ENCODE data around the gene PDIA3. TPM values are rescaled to one million over a fixed set of nuclear protein-coding genes. Genes with fewer than 3 reads are reported as not detected.
"Not testable (repeated sequence)": the region's sequence is repeated elsewhere in the genome, so short reads cannot be mapped to it uniquely, and the experiment has no call there.

Gene PDIA3
- total and polyA plus RNA-seq, 8 donors = 130 to 290 (median 218) TPM

DNA sequence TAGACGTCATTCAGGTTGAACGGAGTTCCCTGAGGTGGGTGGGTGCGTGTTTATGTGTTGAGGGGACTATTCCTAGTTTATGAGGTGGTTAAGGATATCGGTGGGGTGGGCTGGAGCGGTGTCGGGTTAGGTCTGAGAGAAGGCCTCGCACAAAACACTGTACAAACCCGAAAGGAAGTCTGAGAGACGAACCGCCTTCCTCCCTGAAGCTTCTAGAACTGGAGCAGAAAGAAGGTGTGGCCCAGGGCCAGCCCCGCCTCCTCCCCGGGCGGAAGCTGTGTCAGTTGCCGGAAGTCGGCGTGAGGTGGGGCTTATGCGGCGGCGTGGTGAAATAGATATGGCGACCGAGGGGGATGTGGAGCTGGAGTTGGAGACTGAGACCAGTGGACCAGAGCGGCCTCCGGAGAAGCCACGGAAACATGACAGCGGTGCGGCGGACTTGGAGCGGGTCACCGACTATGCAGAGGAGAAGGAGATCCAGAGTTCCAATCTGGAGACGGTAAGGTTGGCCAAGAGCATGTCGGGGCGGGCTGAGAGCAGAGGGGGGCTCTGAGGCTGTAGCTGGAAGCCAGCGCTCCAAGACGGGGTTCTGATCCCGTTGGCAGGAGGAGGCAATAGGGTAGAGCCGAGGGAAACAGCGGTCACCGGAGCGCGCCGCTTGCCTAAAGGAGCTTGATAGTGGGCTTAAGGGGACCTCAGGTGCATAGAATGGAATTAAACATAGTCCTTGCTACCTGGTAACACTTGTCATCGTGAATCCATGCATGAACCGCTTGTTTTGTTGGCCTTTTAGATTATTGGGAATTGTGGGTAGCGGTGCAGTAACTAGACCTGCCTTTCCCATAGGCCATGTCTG lies 54.3 kb downstream of the PDIA3 start, which contains the start of gene HYPK:
Gene HYPK, plus strand, starts transcription at position 314 of the 856 bp plus-strand sequence. Its CDS starts 24 bp downstream, at position 338.
- intact Hi-C loops (cut with DNase I) = no loop called here
- no peak for FAIRE-seq

GRCh38 chr15:43802676-43803075 lies 56.4 kb downstream of the PDIA3 start:
- FAIRE-seq = not testable (repeated sequence)
- WGBS, 2 donors = 98 to 99% methylated on average over 7 of the region's 7 CpGs

More for the DNA sequence above, 54.3 kb downstream of the PDIA3 start, which contains the start of gene HYPK:
- 8 to 10% methylated on average over 44 of the region's 44 CpGs for WGBS, 2 donors
- peak within 1 kb of the TSS; percentile 67 to 89 (median 73) for H3K4me3 ChIP-seq
- H3K9me3 ChIP-seq = no peaks in the 10 kb centered on the region
- TF ChIP-seq CTCF (IDR thresholded peaks at IDR 0.05) = no peak
- H3K27ac ChIP-seq = peak within 1 kb of the TSS; percentile 60 to 98 (median 84)
- peaks cover 2 to 34% (median 7%) of the 10 kb centered on the region in 3 donors for H3K4me1 ChIP-seq
- DNase-seq (peak; percentile 89 to 97 (median 93)), ATAC-seq (peak; percentile 89 to 95 (median 90))
- H3K27me3 ChIP-seq = no peaks in the 10 kb centered on the region
- peaks cover 4 to 28% (median 5%) of the 10 kb centered on the region in 3 donors for H3K36me3 ChIP-seq

DNA sequence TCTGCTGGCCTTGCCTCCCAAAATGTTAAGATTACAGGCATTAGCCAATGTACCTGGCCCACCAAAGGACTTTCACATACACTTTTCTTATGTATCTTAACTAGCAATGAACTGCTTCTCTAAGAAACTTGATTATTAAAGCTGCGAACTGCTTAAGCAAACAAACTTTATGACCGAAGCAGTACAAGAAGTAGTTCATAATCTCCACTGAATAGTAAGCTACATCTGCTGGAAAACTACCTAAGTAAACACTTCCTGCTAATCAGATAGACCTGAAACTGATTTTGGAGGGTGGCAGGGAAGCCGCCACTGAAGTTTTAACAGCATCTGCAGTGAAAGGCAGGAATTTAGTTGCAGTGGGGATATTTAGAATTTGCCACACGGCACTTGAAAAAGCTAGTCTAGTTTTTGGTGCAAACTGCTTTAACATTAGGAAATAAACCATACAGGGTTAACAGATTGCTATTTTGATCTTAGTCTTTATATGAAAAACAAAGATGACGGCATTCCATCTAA lies 62.3 kb downstream of the PDIA3 start:
- intact Hi-C loops (cut with DNase I) = no loop called here
- H3K36me3 ChIP-seq = peaks cover 14 to 70% (median 32%) of the 10 kb centered on the region in 3 donors
- H3K4me3 ChIP-seq = no peak overlapping the region
- FAIRE-seq (no peak), ATAC-seq (no peak), DNase-seq (no peak)
- WGBS, 2 donors = 91 to 94% methylated on average over 5 of the region's 5 CpGs
- no peak for TF ChIP-seq CTCF (IDR thresholded peaks at IDR 0.05)
- H3K4me1 ChIP-seq = no peaks in the 10 kb centered on the region
- no peaks in the 10 kb centered on the region for H3K9me3 ChIP-seq
- no peaks in the 10 kb centered on the region for H3K27me3 ChIP-seq
- no peak overlapping the region for H3K27ac ChIP-seq

More at GRCh38 chr15:43802676-43803075, 56.4 kb downstream of the PDIA3 start:
- H3K4me1 ChIP-seq = peaks cover 0 to 32% (median 7%) of the 10 kb centered on the region in 3 donors
- H3K27ac ChIP-seq; H3K9me3 ChIP-seq; H3K4me3 ChIP-seq; H3K27me3 ChIP-seq; intact Hi-C loops (cut with DNase I); DNase-seq; ATAC-seq: not testable (repeated sequence)
- H3K36me3 ChIP-seq = peaks cover 0 to 38% (median 10%) of the 10 kb centered on the region in 3 donors

DNA sequence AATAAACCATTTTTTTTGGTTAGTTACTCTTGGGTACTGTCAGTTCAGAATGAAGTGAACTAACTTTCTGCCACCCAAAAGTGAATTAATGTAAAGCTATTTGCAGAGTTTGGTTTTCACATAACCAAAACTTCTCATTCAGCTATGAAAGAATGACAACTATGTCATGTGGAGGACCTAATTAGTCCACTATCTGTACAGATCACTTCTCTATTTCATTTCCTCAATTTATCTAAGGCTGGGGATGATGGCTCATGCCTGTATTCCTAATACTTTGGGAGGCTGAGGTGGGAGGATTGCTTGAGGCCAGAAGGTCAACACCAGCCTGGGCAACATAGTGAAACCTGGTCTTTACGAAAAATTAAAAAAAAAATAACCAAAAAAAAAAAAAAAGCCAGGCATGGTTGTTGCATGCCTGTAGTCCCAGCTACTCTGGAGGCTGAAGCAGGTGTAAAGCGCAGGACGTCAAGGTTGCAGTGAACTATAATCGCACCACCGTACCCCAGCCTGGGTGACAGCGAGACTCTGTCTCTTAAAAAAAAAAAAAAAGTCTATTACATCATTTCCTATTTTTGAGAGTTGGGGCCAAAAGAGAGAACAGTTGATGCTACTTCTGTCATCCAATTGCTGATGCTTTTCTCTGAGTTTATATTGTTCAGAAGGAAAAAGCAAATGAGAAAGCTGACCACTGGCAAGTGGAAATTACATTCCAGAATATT lies 62.9 kb downstream of the PDIA3 start:
- DNase-seq (no peak), ATAC-seq (peak in 1 of 4 donors; percentile 36), FAIRE-seq (no peak)
- no peaks in the 10 kb centered on the region for H3K27me3 ChIP-seq
- peaks cover 15 to 76% (median 34%) of the 10 kb centered on the region in 3 donors for H3K36me3 ChIP-seq
- WGBS, 2 donors = 89 to 93% methylated on average over 6 of the region's 6 CpGs
- H3K9me3 ChIP-seq = no peaks in the 10 kb centered on the region
- H3K4me1 ChIP-seq = no peaks in the 10 kb centered on the region
- intact Hi-C loops (cut with DNase I) = no loop called here
- no peak overlapping the region for H3K4me3 ChIP-seq
- no peak overlapping the region for H3K27ac ChIP-seq
- no peak for TF ChIP-seq CTCF (IDR thresholded peaks at IDR 0.05)

DNA sequence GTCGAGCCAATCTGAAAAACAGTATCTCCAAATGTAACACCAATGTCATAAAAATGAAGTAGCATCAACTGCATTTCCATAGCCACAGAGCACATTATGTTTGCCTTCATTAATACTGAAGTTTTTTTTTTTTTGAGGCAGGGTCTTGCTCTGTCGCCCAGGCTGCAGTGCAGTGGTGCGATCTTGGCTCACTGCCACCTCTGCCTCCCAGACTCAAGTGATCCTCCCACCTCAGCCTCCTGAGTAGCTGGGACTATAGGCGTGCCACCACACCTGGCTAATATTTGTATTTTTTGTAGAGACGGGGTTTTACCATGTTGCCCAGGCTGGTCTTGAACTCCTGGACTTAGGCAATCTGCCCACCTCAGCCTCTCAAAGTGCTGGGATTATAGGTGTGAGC lies 68.8 kb downstream of the PDIA3 start:
- H3K9me3 ChIP-seq; ATAC-seq; intact Hi-C loops (cut with DNase I); H3K27me3 ChIP-seq; H3K4me1 ChIP-seq; DNase-seq; H3K4me3 ChIP-seq; H3K27ac ChIP-seq; FAIRE-seq: not testable (repeated sequence)
- peaks cover 11 to 47% (median 32%) of the 10 kb centered on the region in 3 donors for H3K36me3 ChIP-seq
- WGBS, 2 donors = 88 to 91% methylated on average over 5 of the region's 5 CpGs
